Large intestine (tissue), 3 donors: Measurements from ENCODE around the gene NAPA. TPM values are rescaled to one million over a fixed set of nuclear protein-coding genes. Genes with fewer than 3 reads are reported as not detected.

Experiments
- DNase-seq, 2 donors: peaks; one replicate each; pipeline versions ENCODE4 v3.0.0 to v3.0.0-alpha.2; 2013
- H3K27ac ChIP-seq: one replicate; pipeline ENCODE4 v1.5.1; 2013; ENCODE audit warnings: low read length
- H3K27me3 ChIP-seq: 2 replicates; pipeline ENCODE4 v1.6.1; 2013; ENCODE audit warnings: low read length; ENCODE audit not compliant: control insufficient read depth, insufficient read depth
- H3K36me3 ChIP-seq: 2 replicates; pipeline ENCODE4 v1.6.1; 2013; ENCODE audit warnings: low read length; ENCODE audit not compliant: control insufficient read depth, insufficient read depth
- H3K4me1 ChIP-seq: one replicate; pipeline ENCODE4 v1.6.1; 2013; ENCODE audit warnings: low read length; ENCODE audit not compliant: control insufficient read depth, insufficient read depth
- H3K4me3 ChIP-seq: one replicate; pipeline ENCODE4 v1.5.1; 2013; ENCODE audit warnings: low read length
- H3K9me3 ChIP-seq: one replicate; pipeline ENCODE4 v1.6.1; 2013; ENCODE audit warnings: mild to moderate bottlenecking, low read depth, low read length, moderate library complexity; ENCODE audit not compliant: control insufficient read depth
- WGBS: methylation state at CpG from one replicate; pipeline ENCODE4 v1.1.5; 2013; ENCODE audit warnings: low lambda C conversion rate; ENCODE audit not compliant: insufficient coverage; 5-methylcytosine and 5-hydroxymethylcytosine counted together
- polyA plus RNA-seq: library from polyadenylated mRNA; unstranded; fragments of 120-200 nt; gene quantifications from one replicate; pipeline ENCODE4 v1.2.1, GENCODE V29; 2013

Gene NAPA
- polyA plus RNA-seq, 1 donor = 87.9 TPM

DNA sequence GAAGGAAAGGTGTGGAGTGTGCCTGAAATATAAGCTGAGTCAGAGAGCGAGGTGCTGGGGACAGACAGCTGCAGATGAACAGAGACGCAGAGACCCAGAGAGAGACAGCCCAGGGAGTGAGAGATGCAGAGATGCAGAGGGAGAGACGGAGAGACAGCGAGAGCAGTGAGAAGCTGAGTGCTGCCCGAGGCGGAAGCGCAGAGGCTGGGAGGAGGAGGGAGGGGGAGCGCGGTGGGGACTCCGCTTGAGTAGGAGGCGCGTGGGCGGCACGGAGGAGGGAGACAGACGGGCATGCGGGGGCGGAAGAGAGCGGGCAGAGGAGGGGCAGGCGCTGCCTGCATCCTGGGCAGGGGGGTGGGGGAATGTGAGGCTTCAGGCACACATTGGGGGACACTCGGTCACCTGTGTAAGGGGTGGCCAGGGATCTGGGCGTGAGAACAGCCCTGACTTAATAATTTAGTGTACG lies 68.9 kb downstream of the NAPA start:
- Histone ChIP-seq H3K27ac (no peak overlapping the region), H3K4me1 (peaks cover 6% of the 10 kb centered on the region), H3K27me3 (peaks cover 82% of the 10 kb centered on the region), H3K4me3 (no peak overlapping the region), H3K9me3 (peaks cover 14% of the 10 kb centered on the region), H3K36me3 (no peaks in the 10 kb centered on the region)
- no peak for DNase-seq
- WGBS = 7% methylated on average over 3 of the region's 22 CpGs

DNA sequence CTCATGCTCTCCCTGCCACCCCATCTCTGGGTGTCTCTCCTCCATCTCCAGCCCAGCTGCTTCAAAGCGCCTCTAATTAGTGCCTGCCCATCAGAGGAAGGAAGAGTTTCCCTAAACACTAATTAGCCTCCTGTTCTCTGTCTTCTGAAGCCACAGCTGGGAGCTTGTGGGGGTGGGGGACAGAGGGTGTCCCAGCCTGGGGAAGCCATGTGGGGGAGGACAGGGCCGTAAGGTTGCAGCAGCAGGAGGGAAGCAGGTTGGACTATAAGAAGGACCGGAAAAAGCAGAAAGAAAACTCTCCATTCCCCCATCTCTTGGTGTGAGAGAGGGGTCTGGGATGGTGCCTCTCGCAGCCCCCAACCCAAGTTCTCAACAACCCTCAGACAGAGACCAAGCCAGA lies 69.3 kb downstream of the NAPA start:
- Histone ChIP-seq H3K4me3 (no peak overlapping the region), H3K9me3 (peaks cover 14% of the 10 kb centered on the region), H3K27me3 (peaks cover 83% of the 10 kb centered on the region), H3K36me3 (no peaks in the 10 kb centered on the region), H3K27ac (no peak overlapping the region), H3K4me1 (peaks cover 6% of the 10 kb centered on the region)
- DNase-seq = no peak
- WGBS = no CpG with 5 or more reads among the region's 4 CpGs

GRCh38 chr19:47444388-47444821 lies 70.5 kb downstream of the NAPA start:
- DNase-seq = no peak
- Histone ChIP-seq H3K4me1 (peaks cover 6% of the 10 kb centered on the region), H3K4me3 (no peak overlapping the region), H3K36me3 (no peaks in the 10 kb centered on the region), H3K9me3 (peaks cover 14% of the 10 kb centered on the region), H3K27ac (no peak overlapping the region), H3K27me3 (peaks cover 72% of the 10 kb centered on the region)
- no CpG with 5 or more reads among the region's 22 CpGs for WGBS

DNA sequence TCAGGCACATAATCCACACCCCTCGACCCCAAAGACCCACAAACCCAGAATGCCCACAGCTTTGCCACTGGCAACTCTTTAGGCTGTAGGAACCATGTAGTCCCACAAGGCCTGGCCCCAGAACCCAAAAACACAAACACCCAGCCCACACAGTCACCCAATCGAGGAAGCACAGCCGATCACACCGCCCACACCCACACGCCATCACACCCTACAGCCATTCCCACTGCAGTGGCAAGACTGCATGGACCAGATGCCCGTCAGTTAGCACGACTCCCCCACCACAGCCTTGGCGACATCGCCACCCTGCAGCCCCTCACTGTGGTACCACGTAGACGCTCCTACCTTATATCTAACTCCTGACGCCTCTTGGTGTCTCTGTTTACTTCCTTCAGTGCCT lies 71.5 kb downstream of the NAPA start:
- Histone ChIP-seq H3K27ac (no peak overlapping the region), H3K27me3 (peaks cover 62% of the 10 kb centered on the region), H3K36me3 (no peaks in the 10 kb centered on the region), H3K4me3 (no peak overlapping the region), H3K9me3 (peaks cover 14% of the 10 kb centered on the region), H3K4me1 (peaks cover 6% of the 10 kb centered on the region)
- WGBS = no CpG with 5 or more reads among the region's 12 CpGs
- no peak for DNase-seq

- no peaks in the 10 kb centered on the region for H3K4me1 ChIP-seq
- DNase-seq = no peak
- H3K9me3 ChIP-seq = no peaks in the 10 kb centered on the region
- H3K27ac ChIP-seq = no peak overlapping the region
- WGBS = no CpG with 5 or more reads among the region's 5 CpGs
- H3K36me3 ChIP-seq = no peaks in the 10 kb centered on the region
- peaks cover 27% of the 10 kb centered on the region for H3K27me3 ChIP-seq
- no peak overlapping the region for H3K4me3 ChIP-seq
Observed at GRCh38 chr19:47438793-47439220, 76.1 kb downstream of the NAPA start.

Other genes with a start within 250 kb of the NAPA start
- gene INAFM1, start 240.2 kb downstream of the NAPA start, polyA plus RNA-seq = 9.2 TPM
- 2.0 TPM for gene C5AR1, start 205.2 kb downstream of the NAPA start, polyA plus RNA-seq
- 0.25 TPM for gene C5AR2, start 182.9 kb downstream of the NAPA start, polyA plus RNA-seq
- gene DHX34, start 165.7 kb downstream of the NAPA start, polyA plus RNA-seq = 13.6 TPM
- 19.7 TPM for gene MEIS3, start 95.5 kb downstream of the NAPA start, polyA plus RNA-seq
- gene SLC8A2, start 43.2 kb downstream of the NAPA start, polyA plus RNA-seq = 0.54 TPM
- 9.4 TPM for gene KPTN, start 30.8 kb downstream of the NAPA start, polyA plus RNA-seq
- 0.19 TPM for gene ZNF541, start 58.1 kb upstream of the NAPA start, polyA plus RNA-seq
- 11.9 TPM for gene BICRA, start 94.1 kb upstream of the NAPA start, polyA plus RNA-seq
- 31.4 TPM for gene EHD2, start 198.4 kb upstream of the NAPA start, polyA plus RNA-seq
- 545 TPM for gene NOP53, start 230.5 kb upstream of the NAPA start, polyA plus RNA-seq